ENCODE data around the gene MDM4. TPM values are rescaled to one million over a fixed set of nuclear protein-coding genes. Genes with fewer than 3 reads are reported as not detected.
A peak's percentile ranks its signal among the peaks of the same experiment; 100 is the strongest.

Gene MDM4
- polyA plus RNA-seq, 2 of the 4 experiments (the other 2 are of a cell fraction), result 4.6 to 48.9 TPM

DNA sequence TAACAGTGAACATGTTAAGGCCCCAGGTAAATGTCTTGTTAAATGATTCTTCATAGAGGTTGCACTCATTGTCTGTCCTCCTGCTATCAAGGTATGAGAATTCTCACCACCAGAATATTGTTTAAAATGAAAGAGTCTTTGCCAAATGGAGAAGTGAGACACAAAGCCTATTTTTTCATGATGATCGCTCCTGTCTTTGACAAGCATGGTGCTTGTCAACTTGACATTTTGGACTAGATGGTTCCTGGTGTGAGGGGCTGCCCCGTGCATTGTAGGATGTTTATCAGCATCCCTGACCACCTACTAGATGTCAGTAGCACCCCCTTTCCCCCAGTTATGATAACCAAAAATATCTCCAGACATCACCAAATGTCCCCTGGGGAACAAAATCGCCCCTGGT, 65.6 kb downstream of the MDM4 start:
- no peak overlapping the region for H3K4me3 ChIP-seq
- H3K4me1 ChIP-seq, result no peaks in the 10 kb centered on the region
- no peak for ATAC-seq
- FAIRE-seq, result no peak
- H3K4me2 ChIP-seq, result no peak overlapping the region
- TF ChIP-seq, protein P1, sequence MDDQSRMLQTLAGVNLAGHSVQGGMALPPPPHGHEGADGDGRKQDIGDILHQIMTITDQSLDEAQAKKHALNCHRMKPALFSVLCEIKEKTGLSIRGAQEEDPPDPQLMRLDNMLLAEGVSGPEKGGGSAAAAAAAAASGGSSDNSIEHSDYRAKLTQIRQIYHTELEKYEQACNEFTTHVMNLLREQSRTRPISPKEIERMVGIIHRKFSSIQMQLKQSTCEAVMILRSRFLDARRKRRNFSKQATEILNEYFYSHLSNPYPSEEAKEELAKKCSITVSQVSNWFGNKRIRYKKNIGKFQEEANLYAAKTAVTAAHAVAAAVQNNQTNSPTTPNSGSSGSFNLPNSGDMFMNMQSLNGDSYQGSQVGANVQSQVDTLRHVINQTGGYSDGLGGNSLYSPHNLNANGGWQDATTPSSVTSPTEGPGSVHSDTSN (IDR thresholded peaks at IDR 0.05), result no peak
- no peak for TF ChIP-seq CBX8 (IDR thresholded peaks at IDR 0.05)
- no peak for TF ChIP-seq BHLHE40 (IDR thresholded peaks at IDR 0.05; ENCODE audit: low read depth, low read length)
- TF ChIP-seq, protein P2, sequence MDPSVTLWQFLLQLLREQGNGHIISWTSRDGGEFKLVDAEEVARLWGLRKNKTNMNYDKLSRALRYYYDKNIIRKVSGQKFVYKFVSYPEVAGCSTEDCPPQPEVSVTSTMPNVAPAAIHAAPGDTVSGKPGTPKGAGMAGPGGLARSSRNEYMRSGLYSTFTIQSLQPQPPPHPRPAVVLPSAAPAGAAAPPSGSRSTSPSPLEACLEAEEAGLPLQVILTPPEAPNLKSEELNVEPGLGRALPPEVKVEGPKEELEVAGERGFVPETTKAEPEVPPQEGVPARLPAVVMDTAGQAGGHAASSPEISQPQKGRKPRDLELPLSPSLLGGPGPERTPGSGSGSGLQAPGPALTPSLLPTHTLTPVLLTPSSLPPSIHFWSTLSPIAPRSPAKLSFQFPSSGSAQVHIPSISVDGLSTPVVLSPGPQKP (IDR thresholded peaks at IDR 0.05; ENCODE audit: low read depth, low read length), result no peak
- TF ChIP-seq, protein P3, sequence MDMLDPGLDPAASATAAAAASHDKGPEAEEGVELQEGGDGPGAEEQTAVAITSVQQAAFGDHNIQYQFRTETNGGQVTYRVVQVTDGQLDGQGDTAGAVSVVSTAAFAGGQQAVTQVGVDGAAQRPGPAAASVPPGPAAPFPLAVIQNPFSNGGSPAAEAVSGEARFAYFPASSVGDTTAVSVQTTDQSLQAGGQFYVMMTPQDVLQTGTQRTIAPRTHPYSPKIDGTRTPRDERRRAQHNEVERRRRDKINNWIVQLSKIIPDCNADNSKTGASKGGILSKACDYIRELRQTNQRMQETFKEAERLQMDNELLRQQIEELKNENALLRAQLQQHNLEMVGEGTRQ (IDR thresholded peaks at IDR 0.05), result no peak
- no peak for TF ChIP-seq RCOR1 (IDR thresholded peaks at IDR 0.05; ENCODE audit: low read depth, low read length)
- TF ChIP-seq, protein P4, sequence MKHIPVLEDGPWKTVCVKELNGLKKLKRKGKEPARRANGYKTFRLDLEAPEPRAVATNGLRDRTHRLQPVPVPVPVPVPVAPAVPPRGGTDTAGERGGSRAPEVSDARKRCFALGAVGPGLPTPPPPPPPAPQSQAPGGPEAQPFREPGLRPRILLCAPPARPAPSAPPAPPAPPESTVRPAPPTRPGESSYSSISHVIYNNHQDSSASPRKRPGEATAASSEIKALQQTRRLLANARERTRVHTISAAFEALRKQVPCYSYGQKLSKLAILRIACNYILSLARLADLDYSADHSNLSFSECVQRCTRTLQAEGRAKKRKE (CRISPR knock-in tag; IDR thresholded peaks at IDR 0.05; ENCODE audit: low read depth), result no peak
- TF ChIP-seq, protein P5, sequence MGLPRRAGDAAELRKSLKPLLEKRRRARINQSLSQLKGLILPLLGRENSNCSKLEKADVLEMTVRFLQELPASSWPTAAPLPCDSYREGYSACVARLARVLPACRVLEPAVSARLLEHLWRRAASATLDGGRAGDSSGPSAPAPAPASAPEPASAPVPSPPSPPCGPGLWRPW (IDR thresholded peaks at IDR 0.05), result no peak
- TF ChIP-seq NPAS2 (CRISPR knock-in tag; IDR thresholded peaks at IDR 0.05; ENCODE audit: borderline replicate concordance), result no peak
- no peak for TF ChIP-seq NFE2L2 (conservative IDR thresholded peaks at IDR 0.05; ENCODE audit: low read length)
- no peak for TF ChIP-seq HDAC2 (IDR thresholded peaks at IDR 0.05)
- TF ChIP-seq EHF (CRISPR knock-in tag; IDR thresholded peaks at IDR 0.05), result no peak
- no peak for TF ChIP-seq GATA3 (IDR thresholded peaks at IDR 0.05; ENCODE audit: borderline replicate concordance)
- no peak for TF ChIP-seq CBX2 (IDR thresholded peaks at IDR 0.05; ENCODE audit: borderline replicate concordance, low read depth)
- TF ChIP-seq KDM5A (IDR thresholded peaks at IDR 0.05), result no peak
- no peak overlapping the region for H3K27ac ChIP-seq
- ChIA-PET POLR2A (no interaction called here), CTCF (interaction anchor here (1.3 to 26.0 kb wide), 3 partner anchors 15 to 223 kb away, joined by 4 to 591 read pairs (median 9); no protein-coding TSS in a partner anchor)
- DNase-seq (ENCODE audit: low read depth in 1 of 2, low spot score in 1 of 2), result no peak
- no peaks in the 10 kb centered on the region for H3K9me3 ChIP-seq
- 69% methylated on average over 3 of the region's 3 CpGs for WGBS (ENCODE audit: missing lambda C conversion rate)

DNA sequence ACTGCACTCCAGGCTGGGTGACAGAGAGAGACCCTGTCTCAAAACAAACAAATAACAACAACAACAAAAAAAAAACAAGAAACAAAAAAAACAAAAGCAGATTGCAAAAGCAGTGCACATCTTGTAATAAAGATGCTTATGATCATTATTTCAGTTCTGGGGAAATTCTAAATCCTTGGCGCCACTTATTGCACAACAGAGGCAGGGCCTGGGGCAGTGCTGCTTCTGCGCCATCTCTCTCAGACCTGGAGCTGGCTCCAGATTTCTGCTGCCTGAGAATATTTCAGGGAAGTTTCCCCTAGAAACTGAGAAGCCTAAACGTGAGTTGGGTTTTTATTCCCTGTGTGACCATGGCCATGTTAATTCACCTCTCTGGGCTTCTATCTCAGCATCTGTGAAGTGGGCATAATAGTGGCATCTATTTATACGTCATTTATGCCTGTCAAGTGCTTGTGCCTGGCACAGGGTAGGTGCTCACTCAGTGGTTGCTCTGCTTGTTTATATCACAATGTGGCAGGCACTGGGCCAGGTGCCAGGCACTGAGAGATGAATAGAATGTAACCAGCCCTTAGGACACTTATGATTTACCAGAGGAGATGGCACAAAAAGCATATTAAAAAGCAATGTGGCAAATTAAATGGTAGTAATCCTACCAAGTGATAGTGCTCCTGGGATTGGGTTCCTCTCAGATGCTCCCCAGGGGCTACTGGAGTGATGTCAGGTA, 67.9 kb downstream of the MDM4 start:
- ATAC-seq (no peak), FAIRE-seq (no peak), DNase-seq (ENCODE audit: low read depth in 1 of 2, low spot score in 1 of 2) (no peak)
- H3K4me3 ChIP-seq, result no peak overlapping the region
- H3K27ac ChIP-seq, result no peak overlapping the region
- TF ChIP-seq CEBPB (IDR thresholded peaks at IDR 0.05), result 0 out of 4 replicates have a peak, but pooled peaks of 1 of the 2 experiments have one; percentile 17
- TF ChIP-seq FOSL2 (IDR thresholded peaks at IDR 0.05), result no peak
- TF ChIP-seq FOSL2 (CRISPR knock-in tag; IDR thresholded peaks at IDR 0.05), result no peak
- no peak overlapping the region for H3K4me2 ChIP-seq
- H3K4me1 ChIP-seq, result no peaks in the 10 kb centered on the region
- POLR2A ChIA-PET, result no interaction called here
- H3K9me3 ChIP-seq, result no peaks in the 10 kb centered on the region
- WGBS (ENCODE audit: missing lambda C conversion rate), result 84% methylated on average over 4 of the region's 4 CpGs
- CTCF ChIA-PET, result interaction anchor here (0.6 to 5.1 kb wide), 5 partner anchors 18 to 358 kb away, joined by 3 to 20 read pairs (median 3); no protein-coding TSS in a partner anchor

DNA sequence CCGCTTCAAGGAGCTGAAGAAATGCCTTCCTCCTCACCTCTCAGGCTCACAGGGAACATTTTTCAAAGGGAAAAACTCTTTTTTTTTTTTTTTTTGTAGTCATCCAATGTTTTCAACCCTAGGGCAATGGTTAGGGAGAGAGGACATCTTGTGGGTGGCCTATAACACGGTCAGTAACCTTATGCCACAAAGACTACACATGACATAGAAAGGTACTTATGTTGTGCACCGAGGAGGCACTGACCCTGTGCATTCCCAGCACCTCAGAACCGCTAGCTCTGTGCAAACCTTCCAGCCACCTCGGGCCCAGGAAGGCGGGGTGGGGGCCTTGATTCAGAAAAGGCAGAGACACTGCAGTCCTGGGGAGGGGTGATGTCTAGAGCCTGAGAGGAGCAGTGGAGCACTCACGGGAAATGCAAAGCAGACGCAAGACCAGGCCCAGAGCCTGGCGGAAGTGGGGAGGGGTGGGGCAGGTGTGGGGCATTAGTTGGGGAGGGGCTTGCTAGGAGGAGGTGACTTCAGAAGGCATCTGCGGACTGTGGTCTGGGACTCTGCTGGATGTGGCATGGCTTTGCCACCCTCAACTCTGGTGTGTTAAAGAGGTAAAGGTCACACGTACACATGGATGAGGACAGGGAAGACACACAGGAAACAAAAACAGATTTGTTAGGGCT, 68.6 kb downstream of the MDM4 start:
- ChIA-PET POLR2A (no interaction called here), CTCF (interaction anchor here (0.8 to 5.1 kb wide), 5 partner anchors 13 to 222 kb away, joined by 3 to 20 read pairs (median 4); no protein-coding TSS in a partner anchor)
- TF ChIP-seq CBX8 (IDR thresholded peaks at IDR 0.05) (no peak), FOSL2 (IDR thresholded peaks at IDR 0.05) (no peak), FOSL2 (CRISPR knock-in tag; IDR thresholded peaks at IDR 0.05) (no peak), TFCP2L1 (CRISPR knock-in tag; IDR thresholded peaks at IDR 0.05) (no peak), CHD2 (IDR thresholded peaks at IDR 0.05; ENCODE audit: low read length, partially characterized antibody) (no peak)
- TF ChIP-seq, protein P5 (IDR thresholded peaks at IDR 0.05), result no peak
- FAIRE-seq, result no peak
- 76% methylated on average over 8 of the region's 11 CpGs for WGBS (ENCODE audit: missing lambda C conversion rate)
- no peak; a peak in 1 of 6 replicates for ATAC-seq
- Histone ChIP-seq H3K4me2 (no peak overlapping the region), H3K27ac (no peak overlapping the region), H3K4me3 (no peak overlapping the region), H3K9me3 (no peaks in the 10 kb centered on the region), H3K4me1 (no peaks in the 10 kb centered on the region)
- no peak for DNase-seq (ENCODE audit: low read depth in 1 of 2, low spot score in 1 of 2)

Data from A549 (cell line).